Activated CD4-positive, CD25-positive, alpha-beta regulatory T cell (primary cell): Measurements from ENCODE around the gene ANKRD36.
"Not testable (repeated sequence)": the region's sequence is repeated elsewhere in the genome, so short reads cannot be mapped to it uniquely, and the experiment has no call there.

ENCODE experiments used
- DNase-seq, 4 experiments: peaks; one replicate each; lab custom pipeline; 2025; lab: John Stamatoyannopoulos, UW

The ANKRD36 gene

GRCh38 chr2:97293687-97294086 is 180.7 kb downstream of the ANKRD36 start:
- DNase-seq: not testable (repeated sequence)
